AG04449 (cell line): ENCODE data around the gene RNPEPL1.

Experiments
- CTCF ChIA-PET: fragments of 350-600 bp; formaldehyde crosslinking; extraction: SDS; loops from one replicate; lab custom pipeline; 2021; ENCODE audit warnings: antibody characterized with exemption; lab: Yijun Ruan, JAX
- POLR2A ChIA-PET: fragments of 400-600, 350-600 bp; formaldehyde crosslinking; extraction: SDS; loops from one replicate; lab custom pipeline; 2020; ENCODE audit warnings: antibody characterized with exemption, inconsistent platforms; lab: Yijun Ruan, JAX
- DNase-seq: peaks from one replicate; pipeline ENCODE4 v3.0.0-alpha.2; 2010; ENCODE audit warnings: low read depth, low spot score
- H3K4me3 ChIP-seq: 2 replicates; pipeline ENCODE4 v1.5.1; 2011; ENCODE audit warnings: low read depth, mild to moderate bottlenecking, control low read depth, low read length
- CTCF ChIP-seq: IDR thresholded peaks from one replicate; pipeline ENCODE4 v1.5.1; 2011; ENCODE audit warnings: mild to moderate bottlenecking, moderate library complexity, low read length, control low read depth, inconsistent platforms; ENCODE audit not compliant: insufficient read depth; ENCODE audit errors: missing control alignments

The RNPEPL1 gene

DNA sequence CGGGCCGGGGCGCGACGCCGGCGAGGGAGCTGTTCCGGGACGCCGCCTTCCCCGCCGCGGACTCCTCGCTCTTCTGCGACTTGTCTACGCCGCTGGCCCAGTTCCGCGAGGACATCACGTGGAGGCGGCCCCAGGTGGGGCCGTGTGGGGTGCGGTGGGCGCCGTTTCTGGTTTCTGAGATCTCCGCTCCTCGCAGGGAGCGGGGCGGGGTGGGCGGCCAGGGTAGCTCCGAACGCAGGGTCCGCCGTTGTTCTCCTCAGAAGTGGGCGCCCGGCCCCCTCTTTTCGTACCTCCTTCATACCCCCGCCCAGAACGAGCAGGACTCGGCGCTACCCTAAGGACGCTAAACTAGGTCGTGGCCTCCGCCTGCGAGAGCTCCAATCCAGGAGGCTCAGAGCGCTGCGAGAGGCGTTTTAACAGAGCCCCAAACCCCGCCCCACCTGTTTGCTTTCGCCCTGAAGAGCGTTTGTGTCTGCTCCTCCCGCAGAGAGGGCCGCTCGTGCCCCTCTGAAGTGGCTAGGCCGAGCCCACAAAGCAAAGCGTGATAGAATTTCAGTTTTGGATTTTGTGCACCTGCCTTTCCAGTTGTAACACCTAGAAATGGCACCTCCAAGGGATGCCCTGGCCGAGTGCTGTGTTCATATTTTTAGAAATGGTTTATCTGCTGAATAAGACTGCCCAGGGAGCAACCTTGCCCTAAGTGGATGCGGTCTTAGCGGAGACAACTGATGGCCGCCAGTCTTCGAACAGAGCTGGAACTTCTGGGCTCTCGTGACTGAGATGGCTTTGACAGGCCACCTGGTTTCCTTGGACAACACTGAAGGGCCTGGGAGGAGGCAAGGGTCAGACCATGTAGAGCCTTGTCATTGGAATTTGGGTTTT is 18.9 kb downstream of the RNPEPL1 start:
- no peak for TF ChIP-seq CTCF
- POLR2A ChIA-PET: interaction anchor here (0.9 to 2.3 kb wide), 4 partner anchors 18 to 29 kb away, joined by 3 to 10 read pairs (median 6); partner anchors contain the start of genes ANKMY1 and RNPEPL1
- CTCF ChIA-PET: interaction anchor here (0.8 to 5.0 kb wide), 11 partner anchors 9 to 354 kb away, joined by 3 to 75 read pairs (median 5); partner anchors contain the start of gene RNPEPL1
- peak overlapping the region; percentile 72 for H3K4me3 ChIP-seq
- no peak for DNase-seq

DNA sequence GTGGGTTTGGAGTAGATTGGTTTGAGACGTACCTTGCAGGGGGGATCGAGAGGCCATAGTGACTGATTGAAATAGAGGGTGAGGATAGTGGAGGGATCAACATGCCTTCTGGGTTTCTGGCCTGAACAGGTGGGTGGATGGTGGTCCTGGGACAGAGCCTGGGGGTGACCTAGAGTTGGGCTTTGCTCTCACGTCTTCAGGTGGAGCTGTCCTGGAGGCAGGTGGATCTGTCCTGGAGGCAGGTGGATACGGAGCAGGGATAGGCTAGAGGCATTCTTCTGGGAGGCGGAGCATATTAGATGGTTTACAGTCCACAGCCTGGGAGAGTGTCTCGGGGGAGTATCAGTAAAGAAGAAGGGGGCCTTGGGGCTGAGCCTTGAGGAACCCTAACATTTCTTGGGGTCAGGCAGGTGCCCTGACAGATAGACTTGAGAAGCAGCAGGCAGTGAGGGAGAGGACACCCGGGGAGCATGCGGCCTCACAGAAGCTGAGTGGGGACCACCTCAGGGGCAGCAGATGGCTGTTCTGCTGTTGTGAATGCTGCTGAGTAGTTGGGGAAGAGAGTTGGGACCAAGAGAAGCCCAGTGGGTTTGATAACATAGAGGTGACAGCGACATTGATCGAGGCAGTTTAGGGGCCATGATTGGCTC is 19.8 kb downstream of the RNPEPL1 start:
- CTCF ChIA-PET: interaction anchor here (1.1 to 5.0 kb wide), 6 partner anchors 16 to 74 kb away, joined by 3 to 75 read pairs (median 12); partner anchors contain the start of gene RNPEPL1
- POLR2A ChIA-PET: no interaction called here
- H3K4me3 ChIP-seq: peak overlapping the region; percentile 72

DNA sequence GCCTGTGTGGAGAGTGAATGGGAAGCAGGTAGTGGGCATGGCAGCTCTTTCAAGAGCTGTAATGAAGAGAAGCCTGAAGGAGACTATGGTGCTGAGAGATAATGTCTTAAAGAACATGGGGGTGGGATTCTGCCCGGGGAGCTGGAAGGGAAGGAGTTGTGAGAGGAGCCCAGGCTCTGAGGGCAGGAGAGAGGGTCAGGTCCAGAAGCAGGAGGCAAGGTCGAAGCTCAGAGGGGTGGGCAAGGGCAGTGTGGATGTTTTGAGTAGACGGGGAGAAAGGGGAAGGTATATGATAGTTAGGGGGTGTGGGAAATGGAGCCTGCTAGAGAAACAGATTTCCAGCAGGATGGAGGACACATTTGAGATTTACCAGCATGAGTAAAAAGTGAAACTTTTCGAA is 20.4 kb downstream of the RNPEPL1 start:
- no peak overlapping the region for H3K4me3 ChIP-seq
- CTCF ChIA-PET: interaction anchor here (1.0 to 4.1 kb wide), 5 partner anchors 17 to 26 kb away, joined by 3 to 15 read pairs (median 3); partner anchors contain the start of gene RNPEPL1
- POLR2A ChIA-PET: no interaction called here
- no peak for DNase-seq
- no peak for TF ChIP-seq CTCF

More for the DNA sequence above, 19.8 kb downstream of the RNPEPL1 start:
- no peak for TF ChIP-seq CTCF
- no peak for DNase-seq

DNA sequence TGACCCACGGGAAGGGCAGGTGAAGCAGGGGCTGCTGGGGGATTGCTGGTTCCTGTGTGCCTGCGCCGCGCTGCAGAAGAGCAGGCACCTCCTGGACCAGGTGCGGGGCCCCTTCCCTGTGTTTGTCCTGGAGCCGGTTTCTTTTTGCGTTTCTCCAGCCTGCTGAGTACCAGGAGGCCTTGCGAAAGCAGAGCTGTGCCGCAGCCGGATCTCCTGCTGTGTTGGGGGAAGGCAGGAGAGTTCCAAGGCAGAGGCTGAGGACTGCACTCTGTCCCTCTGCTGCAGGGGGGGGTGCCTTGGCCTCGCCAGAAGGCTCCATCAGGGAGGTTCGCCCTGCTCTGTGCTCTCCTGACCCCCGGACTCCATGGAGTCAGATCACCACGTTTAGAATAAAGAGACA is 21.1 kb downstream of the RNPEPL1 start:
- TF ChIP-seq CTCF: no peak
- H3K4me3 ChIP-seq: no peak overlapping the region
- no peak for DNase-seq
- ChIA-PET POLR2A (no interaction called here), CTCF (interaction anchor here (1.0 to 4.1 kb wide), 4 partner anchors 16 to 23 kb away, joined by 3 to 15 read pairs (median 6); partner anchors contain the start of gene RNPEPL1)

- H3K4me3 ChIP-seq: no peak overlapping the region
- CTCF ChIA-PET: interaction anchor here (1.3 to 1.7 kb wide), 2 partner anchors 16 to 24 kb away, joined by 3 to 9 read pairs; no protein-coding TSS in a partner anchor
- no peak for DNase-seq
- POLR2A ChIA-PET: no interaction called here
- TF ChIP-seq CTCF: no peak
Measured at GRCh38 chr2:240589850-240590525, 21.7 kb downstream of the RNPEPL1 start.
